Measurements from ENCODE around the gene NEDD4.

GRCh38 chr15:55820043-55820442 is 173.4 kb downstream of the NEDD4 start:
- TF ChIP-seq POLR2AphosphoS5 (IDR thresholded peaks at IDR 0.05; ENCODE audit: low read depth, low read length) = no peak
- TF ChIP-seq POLR2A (IDR thresholded peaks at IDR 0.05; ENCODE audit: low read depth, low read length) = no peak
